Transverse colon (tissue), 4 donors: ENCODE results near the gene KCNA1. TPM values are rescaled to one million over a fixed set of nuclear protein-coding genes. Genes with fewer than 3 reads are reported as not detected.

Experiments used
- DNase-seq: peaks from one replicate; pipeline ENCODE4 v3.0.0-alpha.2; 2019
- H3K27ac ChIP-seq, 4 donors: fragments of 200-600 bp; sonication (generic); 2 replicates each; pipeline ENCODE4 v1.5.1; 2016 to 2018; ENCODE audit warnings: inconsistent platforms in 4 of 4
- H3K27me3 ChIP-seq: fragments of 200-600 bp; sonication (generic); 2 replicates; pipeline ENCODE4 v1.5.1; 2017; ENCODE audit warnings: inconsistent platforms
- H3K36me3 ChIP-seq, 4 donors: fragments of 200-600 bp; sonication (generic); 2 replicates each; pipeline ENCODE4 v1.5.1; 2017 to 2019; ENCODE audit warnings: inconsistent platforms in 4 of 4
- H3K4me1 ChIP-seq, 4 donors: fragments of 200-600 bp; sonication (generic); 2 replicates each; pipeline ENCODE4 v1.5.1; 2017 to 2020; ENCODE audit warnings: inconsistent platforms in 4 of 4
- H3K4me3 ChIP-seq, 4 donors: fragments of 200-600 bp; sonication (generic); 1 replicate in 1 of 4; 2 replicates in 3 of 4; pipeline versions ENCODE4 v1.5.1 to v1.6.1; 2017 to 2019; ENCODE audit warnings: inconsistent platforms in 4 of 4
- H3K9me3 ChIP-seq, 2 donors: fragments of 200-600 bp; sonication (generic); 2 replicates each; pipeline ENCODE4 v1.5.1; 2017 to 2019; ENCODE audit warnings: inconsistent platforms in 2 of 2
- EP300 ChIP-seq: sonication (generic); formaldehyde crosslinking; IDR thresholded peaks from one replicate; pipeline ENCODE4 v1.6.1; 2017; ENCODE audit warnings: antibody characterized with exemption, low read depth
- POLR2A ChIP-seq: fragments of 450-650 bp; IDR thresholded peaks from one replicate; pipeline ENCODE4 v1.6.1; 2016; ENCODE audit warnings: antibody characterized with exemption, mild to moderate bottlenecking, moderate library complexity
- POLR2AphosphoS5 ChIP-seq, 3 donors: sonication (generic); formaldehyde crosslinking; IDR thresholded peaks; one replicate each; pipeline ENCODE4 v1.6.1; 2016; ENCODE audit warnings: antibody characterized with exemption in 3 of 3
- WGBS, 2 donors: methylation state at CpG; one replicate each; pipeline ENCODE4 v1.1.5; 2018; ENCODE audit warnings: low coverage in 1 of 2; 5-methylcytosine and 5-hydroxymethylcytosine counted together
- in situ Hi-C, 4 donors: fragments of 200-750 bp; cut with MboI; loops; one replicate each; pipeline versions ENCODE4 v1.15.0 to v1.15.1; 2017; ENCODE audit warnings: low sequenced_read_pairs in 3 of 4, low pct_ligation_motif_present in 1 of 4, low pct_unique_long_range_greater_than_20kb in 1 of 4
- intact Hi-C: fragments of 100-400 bp; cut with DNase I; formaldehyde crosslinking; loops from one replicate; pipeline ENCODE4 v1.15.1; 2023; ENCODE audit warnings: low total_unique reads
- total RNA-seq, 4 donors: library from RNA; depleted of rRNA; stranded (reverse); fragments of >200 nt; gene quantifications; one replicate each; pipeline ENCODE4 v1.1.0, GENCODE V29; 2016
- TF ChIP-seq, protein P1 (sequence below), 5 experiments: fragments of 200-600 bp in 3 of 5; fragments of 450-650 bp in 2 of 5; sonication (generic) in 3 of 5; IDR thresholded peaks; 1 replicate in 2 of 5; 2 replicates in 3 of 5; pipeline ENCODE4 v1.5.1; 2016 to 2017; ENCODE audit warnings: antibody characterized with exemption in 5 of 5, inconsistent platforms in 3 of 5, mild to moderate bottlenecking in 2 of 5, moderate library complexity in 1 of 5

KCNA1 gene
- total RNA-seq, 4 donors from 2014 or later, result 0.32 to 0.75 (median 0.41) TPM; not detected in 1

DNA sequence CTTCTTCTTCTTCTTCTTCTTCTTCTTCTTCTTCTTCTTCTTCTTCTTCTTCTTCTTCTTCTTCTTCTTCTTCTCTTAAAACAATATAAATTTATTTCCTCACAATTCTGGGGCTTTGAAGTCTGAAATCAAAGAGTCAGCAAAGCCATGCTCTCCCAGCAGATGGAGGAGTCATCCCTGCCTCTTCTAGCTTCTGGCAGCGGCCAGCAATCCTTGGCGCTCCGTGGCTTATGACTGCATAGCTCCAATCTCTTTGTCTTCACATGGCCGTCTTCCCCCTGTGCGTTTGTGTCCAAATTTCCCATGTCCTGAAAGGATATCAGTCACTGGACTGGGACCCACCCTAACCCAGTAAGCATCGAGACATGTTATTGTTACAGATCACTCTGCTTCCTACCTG lies 22.9 kb downstream of the KCNA1 start:
- intact Hi-C loops (no loop called here), in situ Hi-C loops (no loop called here)
- Histone ChIP-seq H3K36me3 (no peaks in the 10 kb centered on the region), H3K27me3 (peaks cover 37% of the 10 kb centered on the region), H3K4me3 (no peak overlapping the region), H3K27ac (no peak overlapping the region), H3K4me1 (no peaks in the 10 kb centered on the region), H3K9me3 (no peaks in the 10 kb centered on the region)
- DNase-seq, result no peak
- 88 to 96% methylated on average over 3 to 6 of the region's 6 CpGs for WGBS, 2 donors
- TF ChIP-seq, protein P1, sequence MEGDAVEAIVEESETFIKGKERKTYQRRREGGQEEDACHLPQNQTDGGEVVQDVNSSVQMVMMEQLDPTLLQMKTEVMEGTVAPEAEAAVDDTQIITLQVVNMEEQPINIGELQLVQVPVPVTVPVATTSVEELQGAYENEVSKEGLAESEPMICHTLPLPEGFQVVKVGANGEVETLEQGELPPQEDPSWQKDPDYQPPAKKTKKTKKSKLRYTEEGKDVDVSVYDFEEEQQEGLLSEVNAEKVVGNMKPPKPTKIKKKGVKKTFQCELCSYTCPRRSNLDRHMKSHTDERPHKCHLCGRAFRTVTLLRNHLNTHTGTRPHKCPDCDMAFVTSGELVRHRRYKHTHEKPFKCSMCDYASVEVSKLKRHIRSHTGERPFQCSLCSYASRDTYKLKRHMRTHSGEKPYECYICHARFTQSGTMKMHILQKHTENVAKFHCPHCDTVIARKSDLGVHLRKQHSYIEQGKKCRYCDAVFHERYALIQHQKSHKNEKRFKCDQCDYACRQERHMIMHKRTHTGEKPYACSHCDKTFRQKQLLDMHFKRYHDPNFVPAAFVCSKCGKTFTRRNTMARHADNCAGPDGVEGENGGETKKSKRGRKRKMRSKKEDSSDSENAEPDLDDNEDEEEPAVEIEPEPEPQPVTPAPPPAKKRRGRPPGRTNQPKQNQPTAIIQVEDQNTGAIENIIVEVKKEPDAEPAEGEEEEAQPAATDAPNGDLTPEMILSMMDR (IDR thresholded peaks at IDR 0.05), result no peak
- TF ChIP-seq POLR2AphosphoS5 (IDR thresholded peaks at IDR 0.05) (no peak), EP300 (no peak), POLR2A (no peak)

DNA sequence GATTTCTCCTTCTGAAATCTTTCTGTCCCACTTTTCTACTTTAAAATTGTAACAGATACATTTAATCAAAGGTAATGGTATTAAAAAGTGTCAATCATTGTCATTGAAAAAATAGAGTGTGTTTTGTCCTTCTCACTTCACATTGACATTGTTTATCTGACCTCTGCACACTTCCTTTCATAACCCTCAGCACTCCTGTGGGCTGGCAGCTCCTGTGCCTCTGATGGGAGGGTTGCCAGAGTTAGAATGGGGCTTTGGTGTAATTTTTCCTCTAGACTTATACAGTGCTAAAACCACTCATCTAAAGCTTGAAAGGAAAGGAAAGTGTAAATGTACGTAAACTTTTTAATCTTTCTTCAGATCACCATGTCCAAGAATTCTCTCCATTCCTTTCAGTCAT lies 23.7 kb downstream of the KCNA1 start:
- TF ChIP-seq POLR2A, result no peak
- Histone ChIP-seq H3K4me1 (no peaks in the 10 kb centered on the region), H3K9me3 (no peaks in the 10 kb centered on the region), H3K27ac (no peak overlapping the region), H3K36me3 (no peaks in the 10 kb centered on the region), H3K4me3 (no peak overlapping the region), H3K27me3 (peaks cover 39% of the 10 kb centered on the region)
- 36 to 54% methylated on average over 1 of the region's 1 CpG for WGBS, 2 donors
- DNase-seq, result no peak
- intact Hi-C loops, result no loop called here
- in situ Hi-C loops, result no loop called here

- WGBS, 2 donors, result 62 to 64% methylated on average over 2 of the region's 2 CpGs
- in situ Hi-C loops (no loop called here), intact Hi-C loops (no loop called here)
Observed at GRCh38 chr12:4934407-4935035, 24.8 kb downstream of the KCNA1 start.

GRCh38 chr12:4938900-4939299 lies 29.2 kb downstream of the KCNA1 start:
- TF ChIP-seq POLR2A (no peak), POLR2AphosphoS5 (IDR thresholded peaks at IDR 0.05) (no peak), EP300 (no peak)
- TF ChIP-seq, protein P1 (IDR thresholded peaks at IDR 0.05), result no peak
- intact Hi-C loops (no loop called here), in situ Hi-C loops (no loop called here)
- no peaks in the 10 kb centered on the region for H3K9me3 ChIP-seq
- no peaks in the 10 kb centered on the region for H3K4me1 ChIP-seq
- H3K27me3 ChIP-seq, result peaks cover 19% of the 10 kb centered on the region
- DNase-seq, result no peak
- H3K4me3 ChIP-seq, result no peak overlapping the region
- WGBS, 2 donors, result 85 to 86% methylated on average over 4 to 7 of the region's 7 CpGs
- H3K36me3 ChIP-seq, result no peaks in the 10 kb centered on the region
- H3K27ac ChIP-seq, result no peak overlapping the region

More at GRCh38 chr12:4934407-4935035, 24.8 kb downstream of the KCNA1 start:
- Histone ChIP-seq H3K27me3 (peaks cover 39% of the 10 kb centered on the region), H3K27ac (no peak overlapping the region), H3K4me1 (no peaks in the 10 kb centered on the region), H3K4me3 (no peak overlapping the region), H3K9me3 (no peaks in the 10 kb centered on the region), H3K36me3 (no peaks in the 10 kb centered on the region)
- no peak for DNase-seq
- TF ChIP-seq EP300 (no peak), POLR2AphosphoS5 (IDR thresholded peaks at IDR 0.05) (no peak), POLR2A (no peak)
- TF ChIP-seq, protein P1 (IDR thresholded peaks at IDR 0.05), result no peak
